Activated CD4-positive, alpha-beta T cell treated with anti-CD3 and anti-CD28 coated beads, Interleukin-2, amount 50 U/mL, for 24 hours (primary cell): ENCODE results near the gene PDGFC.

Source experiments
- DNase-seq, 2 donors: peaks; one replicate each; pipeline ENCODE4 v3.0.0-alpha.2; 2020; ENCODE audit warnings: low read depth in 1 of 2, low spot score in 1 of 2

The PDGFC gene, protein sequence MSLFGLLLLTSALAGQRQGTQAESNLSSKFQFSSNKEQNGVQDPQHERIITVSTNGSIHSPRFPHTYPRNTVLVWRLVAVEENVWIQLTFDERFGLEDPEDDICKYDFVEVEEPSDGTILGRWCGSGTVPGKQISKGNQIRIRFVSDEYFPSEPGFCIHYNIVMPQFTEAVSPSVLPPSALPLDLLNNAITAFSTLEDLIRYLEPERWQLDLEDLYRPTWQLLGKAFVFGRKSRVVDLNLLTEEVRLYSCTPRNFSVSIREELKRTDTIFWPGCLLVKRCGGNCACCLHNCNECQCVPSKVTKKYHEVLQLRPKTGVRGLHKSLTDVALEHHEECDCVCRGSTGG

DNA sequence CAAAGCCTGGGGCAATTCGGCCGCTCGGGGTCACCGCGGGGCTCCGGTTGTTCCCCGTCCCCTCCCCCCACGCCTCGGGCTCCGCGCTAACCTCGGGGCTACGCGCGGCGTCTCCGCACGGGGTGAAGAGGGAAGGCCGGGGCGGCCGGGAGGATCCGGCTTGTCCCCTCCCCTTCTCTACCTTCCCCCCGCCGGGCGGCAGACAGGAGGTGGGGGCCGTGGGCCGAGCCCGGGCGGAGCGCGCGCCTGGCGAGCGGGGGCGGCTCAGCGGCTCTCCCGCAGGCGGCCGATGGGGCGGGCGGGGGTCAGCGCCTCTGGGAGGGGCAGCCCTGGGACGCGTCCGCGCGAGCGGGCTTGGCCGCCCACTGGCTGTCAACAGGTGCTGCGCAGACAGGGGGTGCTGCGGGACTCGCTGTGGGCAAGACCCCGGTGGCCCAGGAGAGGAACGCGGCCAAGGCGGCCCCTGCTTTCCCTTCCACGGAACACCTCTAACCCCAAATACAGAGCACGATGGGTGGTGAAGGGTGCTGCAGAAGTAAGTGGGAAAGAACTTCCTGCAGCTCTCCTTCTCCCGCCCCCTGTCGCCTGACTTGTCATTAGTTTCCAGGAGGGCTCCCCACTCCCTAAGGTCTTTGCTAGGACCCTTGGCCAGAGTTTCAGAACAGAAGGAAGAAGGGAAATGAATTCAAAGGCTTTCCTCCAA is at the start of gene PDGFC:
Gene PDGFC (minus strand): TSS at position 124 of the 703 bp plus-strand sequence. CDS start 896 bp downstream, outside the sequence.
- DNase-seq: no peak

DNA sequence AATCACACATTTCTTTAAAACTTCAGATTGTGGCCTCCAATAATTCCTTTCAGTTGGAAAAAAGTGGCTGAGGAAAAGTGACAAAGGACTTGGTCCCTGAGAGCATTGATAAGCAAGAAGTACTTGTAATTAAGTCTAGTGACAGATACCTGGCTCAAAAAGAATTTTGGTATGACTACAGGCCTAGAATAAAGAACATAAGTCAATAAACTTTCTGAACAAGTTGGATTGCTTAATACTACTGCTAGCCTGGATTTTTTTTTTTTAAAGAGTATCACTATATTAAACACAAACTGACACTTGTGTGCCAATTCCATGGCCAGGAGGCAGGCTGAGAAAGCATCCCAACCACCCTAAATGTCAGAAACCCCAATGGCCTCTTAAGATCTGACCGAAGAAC is 49.3 kb upstream of the PDGFC start:
- DNase-seq: no peak

DNA sequence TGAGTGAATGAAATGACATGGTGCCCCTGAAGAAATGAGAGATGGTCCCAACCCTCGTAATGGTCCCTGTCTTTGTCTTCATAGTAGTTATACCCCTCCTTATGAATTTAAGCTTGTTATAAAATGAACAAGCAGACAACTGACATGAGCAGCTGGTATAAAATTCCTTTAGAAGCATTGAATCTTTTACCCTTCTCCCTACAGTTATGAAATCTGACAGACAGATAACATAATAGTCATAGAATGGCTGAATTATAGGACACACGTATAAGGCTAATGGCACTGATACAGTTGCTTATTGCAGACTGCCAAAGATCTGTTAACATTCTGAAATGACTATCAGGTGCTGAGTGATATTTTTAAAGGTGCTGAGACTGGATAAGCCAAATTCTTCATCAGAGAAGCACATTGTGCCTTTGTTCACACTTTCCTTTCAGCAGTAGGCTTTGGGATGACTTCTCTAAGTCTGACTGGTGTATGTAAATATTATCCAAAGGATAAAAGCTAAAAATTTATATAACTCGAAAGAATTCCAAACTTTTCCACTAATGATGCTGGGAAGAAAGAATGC is 47.4 kb upstream of the PDGFC start:
- no peak for DNase-seq

DNA sequence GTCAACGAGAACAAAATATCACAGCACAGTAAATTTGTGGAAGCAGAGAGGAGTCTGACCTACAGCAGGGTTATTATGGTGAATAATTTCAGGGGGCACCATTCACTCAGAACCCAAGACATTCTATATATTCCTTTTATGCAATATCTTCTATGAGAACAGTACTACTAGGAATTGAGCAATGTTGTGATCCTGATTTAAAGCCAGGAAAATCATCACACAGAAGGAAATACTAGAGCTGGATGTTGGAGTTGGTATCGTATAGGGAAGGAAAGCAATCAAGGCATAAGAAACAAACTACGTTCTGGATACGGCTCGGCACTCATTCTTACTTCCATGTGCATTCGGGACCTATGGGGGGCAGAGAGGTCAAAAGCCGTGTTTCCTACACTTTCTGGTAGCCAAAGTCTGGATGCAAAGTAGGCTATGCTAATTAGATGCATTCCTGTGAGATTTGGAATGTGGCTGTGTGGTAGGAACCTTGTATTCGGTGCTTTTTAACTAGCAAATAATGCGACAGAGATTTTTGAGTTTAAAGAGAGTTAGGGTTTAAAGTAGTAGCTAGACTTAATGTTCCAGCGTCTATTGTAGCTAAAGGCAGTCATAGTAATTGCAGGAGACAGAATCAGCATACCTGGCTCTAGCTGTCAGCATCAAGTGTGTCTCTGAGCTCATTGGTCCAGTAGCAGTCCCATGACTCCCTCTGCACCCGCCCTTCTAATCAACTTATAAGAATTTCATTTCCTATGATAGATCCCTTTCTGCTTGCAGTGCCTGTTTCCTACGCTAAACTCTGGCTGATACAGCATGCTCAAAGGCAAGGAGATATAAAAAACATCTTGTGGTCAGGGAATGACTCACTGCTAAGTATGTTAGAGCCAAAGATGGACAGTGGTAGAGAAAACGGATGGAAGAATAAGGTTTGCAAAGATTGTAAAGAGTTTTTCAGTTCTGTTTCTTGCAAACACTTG is 43.3 kb upstream of the PDGFC start:
- no peak for DNase-seq

DNA sequence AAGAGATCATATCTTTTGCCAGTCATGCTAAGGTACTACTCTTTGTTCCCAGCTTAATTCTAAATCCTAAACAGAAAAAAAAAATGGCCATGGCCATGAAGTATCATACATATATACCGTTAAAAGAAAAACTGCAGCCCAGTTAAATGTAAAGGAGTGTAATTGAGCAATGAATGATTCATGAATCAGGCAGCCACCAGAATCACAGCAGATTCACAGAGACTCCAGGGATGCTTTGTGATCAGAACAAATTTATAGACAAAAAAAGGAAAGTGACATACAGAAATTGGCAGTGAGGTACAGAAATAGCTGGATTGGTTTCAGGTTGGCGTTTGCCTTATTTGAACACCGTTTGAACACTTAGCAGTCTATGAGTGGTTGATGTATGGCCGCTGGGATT is 42.1 kb upstream of the PDGFC start:
- no peak for DNase-seq

DNA sequence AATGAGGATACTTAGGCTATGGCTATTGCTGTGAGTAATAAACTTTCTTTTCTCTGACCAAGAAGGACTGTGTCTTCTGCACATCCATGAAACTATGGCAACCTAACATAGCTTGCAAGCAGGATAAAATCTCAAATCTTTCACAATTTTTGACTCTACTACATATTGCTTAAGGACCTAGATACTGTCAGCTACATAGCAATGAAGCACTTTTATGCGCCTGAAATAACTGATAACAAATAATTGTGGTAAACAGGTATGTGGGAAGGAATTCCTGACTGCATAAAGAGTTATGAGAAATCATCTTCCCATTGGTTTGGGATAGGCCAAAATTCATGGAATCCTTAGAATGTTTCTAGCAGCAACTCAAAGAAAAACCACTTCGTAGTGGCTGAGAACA is 41.2 kb upstream of the PDGFC start:
- no peak for DNase-seq

DNA sequence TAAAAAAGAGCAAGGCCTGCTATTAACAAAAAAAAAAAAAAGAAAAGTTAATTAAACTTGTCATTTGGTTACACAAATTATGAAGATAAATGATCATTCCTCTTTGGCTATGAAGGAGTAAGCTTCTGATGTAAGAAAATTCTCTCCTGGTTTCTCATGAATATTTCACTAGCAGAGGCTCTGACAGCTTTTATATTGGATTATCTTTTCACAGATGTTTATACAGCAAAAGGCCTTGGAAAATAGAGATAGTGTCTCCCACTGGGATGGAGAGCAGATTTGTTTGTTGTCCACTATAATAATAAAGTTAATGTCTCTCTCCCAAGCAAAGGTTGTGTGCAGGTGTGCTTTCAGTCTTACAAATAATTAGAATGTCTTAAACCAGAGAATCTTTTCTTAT is 40.7 kb upstream of the PDGFC start:
- no peak for DNase-seq

DNA sequence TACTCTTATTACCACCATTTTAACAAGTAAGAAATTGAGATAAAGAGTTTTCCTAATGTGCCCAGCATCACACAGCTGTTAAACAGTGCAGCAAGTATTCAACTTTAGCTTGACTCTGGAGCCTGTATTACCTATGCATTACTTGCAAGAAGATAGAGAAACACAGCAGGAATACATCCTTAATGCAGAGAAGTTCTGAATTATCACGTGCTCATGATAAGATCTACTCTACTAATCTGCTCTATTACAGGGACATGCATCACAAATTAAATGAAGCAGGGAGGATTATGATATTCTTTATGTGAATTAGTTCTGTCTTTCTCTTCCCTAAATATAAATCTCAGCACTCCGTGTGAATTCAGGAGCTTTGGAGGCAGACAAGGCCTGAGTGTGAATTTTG is 39.0 kb upstream of the PDGFC start:
- DNase-seq: no peak

DNA sequence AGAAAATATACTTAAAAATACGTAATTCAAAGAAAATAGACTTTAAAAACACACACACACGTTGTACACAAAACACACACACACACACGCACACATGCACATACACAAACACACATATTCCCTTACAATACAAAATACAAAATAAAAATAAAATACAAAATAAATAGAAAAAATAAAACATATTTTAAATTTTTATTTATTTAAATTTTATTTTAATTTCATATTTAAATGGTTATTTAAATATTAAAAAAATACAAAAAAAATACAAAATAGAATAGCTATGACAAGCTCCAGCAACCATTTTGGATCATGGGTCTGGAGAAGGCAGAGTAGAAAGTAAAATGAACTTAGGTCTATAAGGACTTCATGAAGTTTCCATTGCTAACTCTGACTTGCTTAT is 34.2 kb upstream of the PDGFC start:
- no peak for DNase-seq

DNA sequence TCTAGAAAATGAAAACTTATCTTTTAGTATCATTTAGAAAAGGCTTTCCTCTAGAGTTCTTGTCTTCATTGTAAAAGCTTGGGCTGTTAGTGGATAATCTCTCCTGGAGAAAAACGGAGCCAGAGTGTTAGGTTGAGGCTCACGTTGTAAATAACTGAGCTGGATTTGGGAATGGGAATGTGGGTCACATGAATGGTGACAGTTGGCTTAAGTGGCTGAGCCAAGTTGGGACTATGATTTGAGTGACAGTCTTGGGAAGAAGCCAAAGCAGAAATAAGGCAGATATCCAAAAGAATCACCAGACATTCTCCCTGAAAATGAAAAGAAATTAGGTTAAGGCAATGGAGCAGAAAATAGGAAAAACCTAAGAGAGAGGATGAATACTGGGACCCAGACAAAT is 33.6 kb upstream of the PDGFC start:
- DNase-seq: no peak

DNA sequence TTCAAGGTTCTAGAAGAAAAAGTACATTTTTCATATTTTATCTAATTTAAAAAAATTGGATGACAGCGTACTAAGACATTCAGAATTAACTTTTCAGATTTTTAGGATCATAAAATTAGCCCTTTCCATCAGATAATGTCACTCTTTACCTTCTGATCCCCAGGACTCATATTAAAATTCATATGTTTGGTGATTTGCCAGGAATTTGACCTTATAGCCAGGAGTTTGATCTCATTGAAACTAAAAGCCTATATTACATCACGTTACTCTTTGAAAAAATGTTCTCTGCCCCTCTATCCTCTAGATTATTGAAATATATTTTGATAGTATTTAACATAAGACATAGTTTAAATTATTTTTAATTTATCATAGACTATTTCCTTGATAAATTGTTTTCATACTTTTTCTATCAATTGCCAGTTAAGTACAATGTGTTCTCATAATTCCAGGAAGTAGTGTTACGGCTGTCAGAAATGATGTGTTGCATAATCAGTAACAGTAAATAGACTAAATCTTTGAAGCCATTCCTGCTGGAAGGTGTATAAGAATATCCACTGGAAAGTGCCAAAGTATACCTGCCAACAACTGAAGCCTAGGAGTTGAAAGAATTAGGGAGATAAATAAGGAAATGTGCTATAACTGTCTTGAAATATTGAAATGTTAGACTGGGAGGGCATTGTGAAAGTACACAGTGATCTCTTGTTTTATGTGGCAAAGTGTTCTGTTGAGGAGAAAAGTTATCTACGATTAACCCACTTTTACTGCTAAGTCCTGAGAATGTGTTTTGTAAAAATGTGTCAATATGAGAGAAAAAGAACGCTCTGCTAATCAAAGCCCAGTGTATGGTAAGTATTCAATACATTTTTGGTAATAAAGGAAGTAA is 32.9 kb upstream of the PDGFC start:
- DNase-seq: no peak

DNA sequence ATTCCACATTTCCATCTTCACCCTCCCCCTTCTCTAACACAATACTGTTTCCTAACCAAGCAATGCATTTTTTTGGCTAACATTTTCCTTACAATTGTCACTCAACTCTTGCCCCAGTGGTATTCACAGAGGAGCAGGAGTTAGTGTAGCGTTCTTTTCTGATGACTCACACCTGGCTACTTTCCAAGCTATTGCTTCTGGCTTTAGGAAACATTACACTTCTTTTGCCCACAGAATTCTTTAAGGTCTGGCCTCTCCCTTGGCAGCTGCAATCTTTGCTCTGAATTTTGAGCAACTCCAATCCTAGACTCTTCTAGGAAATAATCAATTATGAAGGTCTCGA is 27.5 kb upstream of the PDGFC start:
- no peak for DNase-seq

DNA sequence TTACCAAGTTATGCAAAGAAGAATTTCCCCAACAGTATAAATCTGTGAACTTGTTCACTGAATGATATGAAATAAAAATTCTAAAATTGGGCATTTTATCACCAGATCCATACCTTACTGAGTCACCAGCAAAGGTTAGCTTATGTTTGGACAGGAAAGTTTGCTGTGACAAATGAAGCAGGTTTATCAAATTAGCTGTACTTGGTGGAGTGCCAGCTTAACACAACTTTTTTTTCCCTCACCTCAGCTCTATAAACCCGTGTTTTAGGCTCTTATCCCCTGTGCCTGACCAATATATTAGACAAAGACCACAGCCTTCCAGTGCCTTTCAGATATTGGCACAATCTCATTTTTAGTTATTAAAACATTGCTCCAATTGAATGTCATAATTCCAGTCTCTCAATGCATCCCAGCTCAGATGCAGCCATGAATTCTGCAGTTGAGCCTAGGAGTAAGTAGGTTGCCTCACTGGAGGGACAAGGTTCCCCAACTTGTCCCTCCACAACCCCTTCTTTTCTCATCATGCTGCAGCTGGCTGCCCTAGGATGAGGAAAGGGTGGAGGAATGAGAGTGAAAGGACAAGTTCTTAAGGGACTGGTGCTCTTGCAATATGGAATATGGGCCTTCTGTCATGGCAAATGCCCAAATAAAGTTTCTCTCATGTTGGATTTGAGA is 27.0 kb upstream of the PDGFC start:
- DNase-seq: no peak

DNA sequence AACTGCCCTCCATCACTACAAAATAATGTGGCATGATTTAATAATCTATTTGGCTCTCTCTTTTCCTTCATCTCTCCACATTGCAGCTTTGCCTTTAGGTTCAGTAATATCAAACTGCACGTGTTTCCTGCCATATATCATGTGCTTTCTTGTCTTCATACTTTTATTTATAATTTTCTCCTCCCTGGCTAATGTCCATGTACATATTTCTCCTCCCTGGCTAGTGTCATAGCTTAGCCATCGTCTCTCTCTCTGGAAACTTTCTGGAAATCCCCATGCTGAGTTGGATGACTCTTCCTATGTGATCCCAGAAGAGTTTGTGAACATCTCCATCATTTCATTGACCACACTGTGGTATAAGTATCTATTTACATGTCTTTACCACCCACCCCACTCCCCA is 21.3 kb upstream of the PDGFC start:
- DNase-seq: no peak

DNA sequence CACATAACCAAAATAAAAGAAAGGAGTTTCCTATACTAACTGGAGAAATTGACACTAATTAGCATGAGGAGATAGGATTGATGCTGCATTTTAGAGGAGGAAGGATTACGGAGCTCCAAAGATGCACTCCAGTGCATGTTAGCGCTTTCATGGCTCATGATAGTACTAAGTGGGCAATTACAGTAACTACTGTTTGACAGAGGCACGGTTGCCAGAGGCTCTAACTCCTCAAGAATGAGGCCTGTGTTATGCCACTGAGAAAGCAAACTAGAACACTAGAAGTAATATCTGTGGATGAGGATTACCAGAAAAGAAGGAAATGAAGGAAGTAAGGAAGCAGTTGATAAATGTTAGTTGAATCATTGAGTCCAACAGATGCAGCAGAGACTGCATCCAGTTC is 19.6 kb upstream of the PDGFC start:
- DNase-seq: no peak

DNA sequence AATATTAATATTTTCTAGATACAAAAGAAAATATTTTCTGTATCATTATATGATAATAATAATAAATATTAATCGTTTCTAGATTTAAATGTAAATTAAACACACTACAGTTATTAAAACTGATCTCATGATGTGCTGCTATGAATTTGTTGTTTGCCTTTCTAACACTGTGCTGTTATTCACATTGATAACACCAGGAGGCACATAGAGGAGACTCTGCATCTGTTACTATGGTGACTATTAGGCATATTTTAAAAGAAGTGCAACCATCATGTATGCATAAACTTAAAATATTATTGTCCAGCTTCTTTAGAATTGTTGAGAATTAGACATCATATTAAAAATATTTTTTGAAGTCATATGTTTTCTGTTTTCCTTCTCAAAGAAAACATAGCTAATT is 11.8 kb upstream of the PDGFC start:
- no peak for DNase-seq

DNA sequence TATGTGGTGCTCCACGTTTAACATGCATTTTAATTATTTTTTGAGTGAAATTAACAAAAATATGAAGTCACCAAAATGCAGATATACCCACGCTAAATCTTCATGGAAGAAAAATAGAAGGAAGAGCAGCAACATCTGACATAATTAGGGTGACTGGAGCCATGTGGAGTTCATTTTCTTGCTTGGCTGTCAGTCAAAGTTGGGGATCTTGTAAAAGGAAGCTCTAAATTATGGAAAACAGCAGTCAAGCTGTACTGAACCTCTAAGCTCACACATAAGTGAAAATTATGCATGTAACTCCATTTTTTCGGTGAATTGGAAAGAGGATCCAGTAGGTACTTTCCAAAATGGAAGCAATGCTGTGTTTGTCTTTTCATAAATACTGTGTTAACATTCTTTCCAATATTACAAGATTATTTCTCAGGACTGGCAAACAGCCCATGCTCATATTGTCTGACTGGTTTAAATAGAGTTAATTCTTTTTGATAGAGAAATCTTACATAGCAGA is 9.7 kb upstream of the PDGFC start:
- no peak for DNase-seq

DNA sequence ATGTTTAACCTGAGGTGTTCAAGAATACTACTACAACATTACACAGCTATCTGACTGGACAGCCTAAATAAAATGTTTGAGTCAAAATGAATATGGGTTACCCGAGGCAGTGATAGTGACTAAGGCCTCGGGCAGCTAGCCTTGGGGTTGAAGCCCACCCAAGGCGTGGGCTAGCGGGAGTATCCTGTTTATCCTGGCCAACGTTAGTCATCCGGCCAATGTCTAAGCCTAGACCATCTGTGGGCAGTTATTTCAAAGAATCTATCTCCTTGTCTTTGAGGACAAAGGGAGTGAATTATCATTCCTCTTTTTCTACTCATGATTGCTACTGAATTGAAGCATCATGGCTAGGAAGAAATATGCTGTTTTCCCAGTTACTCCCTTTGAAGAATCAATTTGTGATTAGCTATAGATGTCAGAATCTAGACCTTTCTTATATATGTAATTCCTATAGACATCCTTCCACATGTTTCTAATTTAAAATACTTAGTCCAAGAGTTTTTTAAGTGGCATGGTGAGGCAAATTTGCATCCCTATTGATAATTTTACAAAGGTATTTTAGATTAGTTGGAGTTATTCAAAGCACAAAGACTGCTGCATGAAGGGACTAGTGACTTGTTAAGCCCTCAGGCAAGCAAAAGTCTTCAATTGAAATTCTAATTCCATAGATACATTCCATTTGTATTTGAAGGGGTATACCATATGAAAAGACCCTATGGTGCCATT is 6.0 kb upstream of the PDGFC start:
- no peak for DNase-seq

DNA sequence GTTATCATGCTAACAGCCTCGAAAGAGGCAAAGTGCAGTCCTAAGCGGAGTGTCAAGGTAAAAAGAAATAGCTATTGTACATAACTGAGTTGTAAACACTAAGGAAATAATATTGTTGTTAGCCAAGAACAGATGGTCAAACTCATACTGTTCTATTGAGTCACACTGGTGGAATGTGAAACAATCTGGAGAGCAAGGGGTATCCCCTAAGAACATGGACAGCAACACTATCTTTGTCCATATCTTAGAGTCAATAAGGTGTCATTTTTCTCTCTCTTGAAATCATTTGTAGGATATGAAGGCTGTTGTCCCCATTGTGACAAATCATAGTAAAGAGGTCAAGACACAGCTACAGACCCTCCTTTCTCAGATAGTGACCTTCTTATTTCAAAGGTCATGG is 4.5 kb upstream of the PDGFC start:
- no peak for DNase-seq
